ENCODE data around the gene ARSI. TPM values are rescaled to one million over a fixed set of nuclear protein-coding genes. Genes with fewer than 3 reads are reported as not detected.

Gene ARSI
- total RNA-seq, 1 experiment from 2014 or later = 0.71 TPM

- Mint-ChIP-seq H3K27me3 (ENCODE audit: unreplicated experiment) (no peaks in the 10 kb centered on the region), H3K4me3 (ENCODE audit: low read depth, unreplicated experiment) (no peak overlapping the region), H3K27ac (ENCODE audit: unreplicated experiment) (no peak overlapping the region), H3K4me1 (ENCODE audit: low read depth, unreplicated experiment) (peaks cover 10% of the 10 kb centered on the region), H3K9me3 (ENCODE audit: low read depth, unreplicated experiment) (no peaks in the 10 kb centered on the region), H3K36me3 (ENCODE audit: insufficient read depth, unreplicated experiment) (no peaks in the 10 kb centered on the region)
- intact Hi-C loops (cut with micrococcal nuclease; ENCODE audit: unreplicated experiment) = no loop called here
- BruUV-seq (replicated peaks) = no TSS peak
- no peak for DNase-seq
- CTCF ChIA-PET = no interaction called here
- TF ChIP-seq, protein P1, sequence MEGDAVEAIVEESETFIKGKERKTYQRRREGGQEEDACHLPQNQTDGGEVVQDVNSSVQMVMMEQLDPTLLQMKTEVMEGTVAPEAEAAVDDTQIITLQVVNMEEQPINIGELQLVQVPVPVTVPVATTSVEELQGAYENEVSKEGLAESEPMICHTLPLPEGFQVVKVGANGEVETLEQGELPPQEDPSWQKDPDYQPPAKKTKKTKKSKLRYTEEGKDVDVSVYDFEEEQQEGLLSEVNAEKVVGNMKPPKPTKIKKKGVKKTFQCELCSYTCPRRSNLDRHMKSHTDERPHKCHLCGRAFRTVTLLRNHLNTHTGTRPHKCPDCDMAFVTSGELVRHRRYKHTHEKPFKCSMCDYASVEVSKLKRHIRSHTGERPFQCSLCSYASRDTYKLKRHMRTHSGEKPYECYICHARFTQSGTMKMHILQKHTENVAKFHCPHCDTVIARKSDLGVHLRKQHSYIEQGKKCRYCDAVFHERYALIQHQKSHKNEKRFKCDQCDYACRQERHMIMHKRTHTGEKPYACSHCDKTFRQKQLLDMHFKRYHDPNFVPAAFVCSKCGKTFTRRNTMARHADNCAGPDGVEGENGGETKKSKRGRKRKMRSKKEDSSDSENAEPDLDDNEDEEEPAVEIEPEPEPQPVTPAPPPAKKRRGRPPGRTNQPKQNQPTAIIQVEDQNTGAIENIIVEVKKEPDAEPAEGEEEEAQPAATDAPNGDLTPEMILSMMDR (IDR thresholded peaks at IDR 0.05; ENCODE audit: unreplicated experiment) = no peak
Observed at GRCh38 chr5:150347003-150347402, 44.3 kb upstream of the ARSI start.

- intact Hi-C loops (cut with micrococcal nuclease; ENCODE audit: unreplicated experiment) = no loop called here
- BruUV-seq (replicated peaks) = no TSS peak
- Mint-ChIP-seq H3K4me1 (ENCODE audit: low read depth, unreplicated experiment) (peaks cover 10% of the 10 kb centered on the region), H3K27me3 (ENCODE audit: unreplicated experiment) (no peaks in the 10 kb centered on the region), H3K27ac (ENCODE audit: unreplicated experiment) (no peak overlapping the region), H3K4me3 (ENCODE audit: low read depth, unreplicated experiment) (no peak overlapping the region), H3K36me3 (ENCODE audit: insufficient read depth, unreplicated experiment) (no peaks in the 10 kb centered on the region), H3K9me3 (ENCODE audit: low read depth, unreplicated experiment) (no peaks in the 10 kb centered on the region)
- no peak for DNase-seq
- CTCF ChIA-PET = interaction anchor here (0.6 kb wide), 1 partner anchor 26 kb away, joined by 4 read pairs; no protein-coding TSS in a partner anchor
- TF ChIP-seq, protein P1 (IDR thresholded peaks at IDR 0.05; ENCODE audit: unreplicated experiment) = no peak
Observed at GRCh38 chr5:150346592-150346991, 43.9 kb upstream of the ARSI start.

- intact Hi-C loops (cut with micrococcal nuclease; ENCODE audit: unreplicated experiment) = no loop called here
- no peak for DNase-seq
- CTCF ChIA-PET = interaction anchor here (0.7 kb wide), 1 partner anchor 27 kb away, joined by 3 read pairs; no protein-coding TSS in a partner anchor
- TF ChIP-seq, protein P1 (IDR thresholded peaks at IDR 0.05; ENCODE audit: unreplicated experiment) = no peak
- Mint-ChIP-seq H3K9me3 (ENCODE audit: low read depth, unreplicated experiment) (no peaks in the 10 kb centered on the region), H3K27me3 (ENCODE audit: unreplicated experiment) (no peaks in the 10 kb centered on the region), H3K27ac (ENCODE audit: unreplicated experiment) (no peak overlapping the region), H3K36me3 (ENCODE audit: insufficient read depth, unreplicated experiment) (no peaks in the 10 kb centered on the region), H3K4me3 (ENCODE audit: low read depth, unreplicated experiment) (no peak overlapping the region), H3K4me1 (ENCODE audit: low read depth, unreplicated experiment) (peaks cover 5% of the 10 kb centered on the region)
- BruUV-seq (replicated peaks) = no TSS peak
Observed at GRCh38 chr5:150345716-150346115, 43.0 kb upstream of the ARSI start.

- no peaks in the 10 kb centered on the region for H3K9me3 Mint-ChIP-seq (ENCODE audit: low read depth, unreplicated experiment)
- no peak overlapping the region for H3K27ac Mint-ChIP-seq (ENCODE audit: unreplicated experiment)
- TF ChIP-seq, protein P1 (IDR thresholded peaks at IDR 0.05; ENCODE audit: unreplicated experiment) = no peak
- no TSS peak for BruUV-seq (replicated peaks)
- CTCF ChIA-PET = no interaction called here
- no peaks in the 10 kb centered on the region for H3K4me1 Mint-ChIP-seq (ENCODE audit: low read depth, unreplicated experiment)
- H3K27me3 Mint-ChIP-seq (ENCODE audit: unreplicated experiment) = no peaks in the 10 kb centered on the region
- no peaks in the 10 kb centered on the region for H3K36me3 Mint-ChIP-seq (ENCODE audit: insufficient read depth, unreplicated experiment)
- DNase-seq = no peak
- intact Hi-C loops (cut with micrococcal nuclease; ENCODE audit: unreplicated experiment) = no loop called here
- H3K4me3 Mint-ChIP-seq (ENCODE audit: low read depth, unreplicated experiment) = no peak overlapping the region
Observed at GRCh38 chr5:150343994-150344631, 41.4 kb upstream of the ARSI start.
